NCI-H2196 treated with DMSO at 0.1 percent for 48 hours (cell line): Measurements from ENCODE around the gene STEAP1.
"Not testable (repeated sequence)": the region's sequence is repeated elsewhere in the genome, so short reads cannot be mapped to it uniquely, and the experiment has no call there.

Experiments used
- DNase-seq: peaks from one replicate; lab custom pipeline; 2025; ENCODE audit not compliant: unreplicated experiment; lab: John Stamatoyannopoulos, UW

The STEAP1 gene

DNA sequence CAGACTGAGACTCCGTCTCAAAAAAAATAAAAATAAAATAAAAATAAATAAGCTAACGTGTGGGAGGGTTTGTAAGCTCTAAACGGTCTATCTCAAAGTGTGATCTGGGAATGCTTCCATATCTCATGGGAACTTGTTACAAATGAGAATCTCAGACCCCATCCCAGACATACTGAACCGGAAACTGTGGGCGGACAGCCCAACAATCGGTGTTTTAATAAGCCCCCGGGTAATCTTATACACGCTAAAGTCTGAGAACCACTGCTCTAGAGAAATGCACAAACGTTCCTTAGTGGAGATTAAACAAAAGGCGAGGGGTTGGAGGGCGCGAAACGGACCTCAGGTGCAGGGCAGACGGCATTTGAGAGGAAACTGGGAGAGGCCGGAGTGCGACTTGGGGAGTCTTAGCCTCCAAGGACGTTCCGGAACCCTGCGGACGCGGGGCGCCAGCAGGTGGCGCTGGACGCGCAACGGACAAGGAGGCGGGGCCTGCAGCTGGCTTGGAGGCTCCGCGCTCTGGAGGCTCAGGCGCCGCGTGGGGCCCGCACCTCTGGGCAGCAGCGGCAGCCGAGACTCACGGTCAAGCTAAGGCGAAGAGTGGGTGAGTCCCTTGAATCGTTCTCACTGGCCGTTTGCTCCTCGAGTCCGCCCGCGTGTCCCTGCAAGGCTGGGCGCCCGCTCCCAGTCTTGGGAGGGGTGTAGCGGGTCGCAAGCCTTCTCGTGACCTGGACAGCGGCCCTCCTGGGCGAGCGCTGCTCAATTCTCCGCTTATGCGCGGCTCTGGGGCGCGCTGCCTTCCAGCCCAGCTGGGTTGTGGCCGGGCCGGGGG, at the start of gene STEAP1:
Gene STEAP1, plus strand, starts transcription at position 527 of the 829 bp plus-strand sequence. CDS start 5,320 bp downstream, outside the sequence.
- peak; percentile 57 for DNase-seq

DNA sequence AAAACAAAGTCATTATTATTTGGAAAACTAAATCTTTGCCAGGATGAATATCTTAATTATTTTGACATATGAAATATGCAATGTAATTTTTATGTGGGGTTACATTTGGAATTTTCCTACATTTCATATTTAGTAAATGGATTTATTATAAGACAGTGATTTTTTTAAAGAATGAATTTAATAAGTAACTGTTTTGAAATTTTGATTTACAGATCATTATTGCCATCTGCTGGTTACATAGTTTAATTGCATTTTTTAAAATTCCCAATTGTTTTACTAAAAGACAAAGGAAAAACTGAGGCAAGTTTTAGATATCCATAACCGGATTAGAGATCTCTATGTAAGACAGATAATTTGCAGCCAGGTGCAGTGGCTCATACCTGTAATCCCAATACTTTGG, 39.3 kb upstream of the STEAP1 start:
- DNase-seq = not testable (repeated sequence)

- not testable (repeated sequence) for DNase-seq
Observed at GRCh38 chr7:90118551-90119177, 35.6 kb upstream of the STEAP1 start.

DNA sequence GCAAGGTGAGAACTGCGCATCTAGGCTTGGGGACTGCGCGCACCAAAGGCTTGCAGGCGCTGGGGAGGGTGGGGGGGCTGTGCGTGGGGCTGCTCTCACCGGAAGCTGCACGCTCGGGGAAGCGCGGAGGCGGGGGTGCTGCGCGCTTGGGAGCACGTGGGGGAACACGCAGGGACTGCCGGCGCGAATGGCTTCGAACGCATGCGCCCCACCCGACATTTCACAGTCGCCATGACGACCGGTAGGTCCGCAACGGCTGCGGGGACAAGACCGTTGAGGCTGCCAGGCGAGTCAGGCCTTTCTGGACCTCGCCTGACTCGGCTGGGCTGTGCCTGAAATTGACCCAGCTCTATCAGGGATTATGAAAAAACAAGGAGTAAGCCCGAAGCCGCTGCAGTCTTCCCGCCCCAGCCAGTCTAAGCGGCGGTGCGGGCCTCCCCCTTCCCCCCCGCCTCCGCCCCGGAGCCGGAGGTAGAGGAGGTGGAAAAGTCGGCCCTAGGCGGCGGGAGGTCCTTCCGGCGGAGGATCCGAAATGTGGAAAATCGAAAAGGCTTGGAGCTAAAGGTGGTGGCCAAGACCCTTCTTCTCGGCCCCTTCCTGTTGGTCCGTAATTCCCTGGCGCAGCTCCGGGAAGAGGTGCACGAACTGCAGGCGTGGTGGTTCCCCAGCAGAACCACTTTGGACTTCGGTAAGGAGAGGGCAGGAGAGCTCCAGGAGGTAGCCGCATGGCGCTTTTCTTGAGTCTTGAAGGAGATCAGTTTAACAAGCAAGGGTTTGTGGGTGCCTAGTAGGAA, 34.9 kb upstream of the STEAP1 start:
- DNase-seq = no peak

- DNase-seq = not testable (repeated sequence)
Observed at GRCh38 chr7:90120205-90120604, 34.1 kb upstream of the STEAP1 start.

GRCh38 chr7:90131746-90132145, 22.5 kb upstream of the STEAP1 start:
- not testable (repeated sequence) for DNase-seq

DNA sequence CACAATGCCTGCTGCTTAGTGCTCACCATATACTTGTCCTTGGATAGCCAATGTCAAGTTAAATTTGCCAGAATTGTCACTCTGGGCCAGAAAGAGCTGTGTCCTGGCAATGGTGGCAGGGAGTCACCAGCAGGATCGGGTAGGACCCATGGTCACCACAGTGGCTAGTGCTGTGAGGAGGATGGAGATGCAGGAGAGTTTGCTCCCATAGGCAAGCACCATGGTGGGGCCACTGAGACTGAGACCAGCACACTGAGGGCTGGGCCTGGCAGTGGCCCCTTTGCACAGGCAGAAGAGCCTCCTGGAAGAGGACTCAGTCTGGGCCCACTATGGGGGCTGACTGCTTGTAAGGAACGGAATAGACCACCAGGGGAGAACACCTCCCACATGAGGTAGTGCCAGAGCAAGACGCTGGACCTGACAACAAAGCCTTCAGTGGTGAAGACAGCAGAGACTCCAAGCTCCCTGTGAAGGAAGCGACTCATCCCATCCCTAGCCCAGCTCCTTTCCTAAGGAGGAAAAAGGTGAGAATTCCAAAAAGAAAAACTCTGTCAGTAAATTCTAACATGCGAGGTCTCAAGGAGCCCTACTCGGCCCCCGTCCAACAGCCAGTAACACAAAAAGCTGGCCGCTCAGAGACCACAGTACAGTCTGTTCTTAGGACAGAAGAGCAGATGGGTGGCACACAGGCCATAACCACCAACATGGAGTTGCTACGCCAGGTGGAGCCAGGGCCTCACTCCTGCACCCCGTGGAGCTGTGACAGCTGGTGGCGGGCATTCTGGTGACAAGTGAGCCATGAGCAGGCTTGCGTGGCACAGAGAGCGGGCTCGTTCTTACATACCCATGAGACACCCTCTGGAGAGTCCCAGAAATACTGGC, 6.9 kb upstream of the STEAP1 start:
- DNase-seq = not testable (repeated sequence)

GRCh38 chr7:90149428-90149827, 4.8 kb upstream of the STEAP1 start:
- DNase-seq = not testable (repeated sequence)

- DNase-seq = not testable (repeated sequence)
Observed at GRCh38 chr7:90151884-90152283, 2.4 kb upstream of the STEAP1 start.

DNA sequence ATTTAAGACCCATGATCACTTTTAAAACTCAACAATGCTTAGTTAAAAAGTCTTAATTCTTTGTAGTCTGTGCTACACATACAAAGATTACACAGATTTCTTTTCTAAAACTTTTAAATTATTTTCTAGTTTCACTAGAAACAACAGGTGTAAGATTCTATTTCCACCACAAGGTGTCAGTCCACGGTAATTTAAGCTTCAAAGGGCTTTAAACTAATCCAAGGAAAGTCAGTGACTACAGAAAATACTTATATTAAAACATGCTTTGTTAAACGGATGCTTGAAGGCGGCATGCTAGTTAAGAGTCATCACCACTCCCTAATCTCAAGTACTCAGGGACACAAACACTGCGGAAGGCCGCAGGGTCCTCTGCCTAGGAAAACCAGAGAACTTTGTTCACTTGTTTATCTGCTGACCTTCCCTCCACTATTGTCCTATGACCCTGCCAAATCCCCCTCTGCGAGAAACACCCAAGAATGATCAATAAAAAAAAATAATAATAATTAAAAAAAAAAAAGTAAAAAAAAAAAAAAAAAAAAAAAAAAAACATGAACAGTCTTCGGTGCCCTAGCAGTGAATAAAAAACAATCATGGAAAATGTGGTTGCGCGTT, 1.5 kb upstream of the STEAP1 start:
- DNase-seq = peak; percentile 40

DNA sequence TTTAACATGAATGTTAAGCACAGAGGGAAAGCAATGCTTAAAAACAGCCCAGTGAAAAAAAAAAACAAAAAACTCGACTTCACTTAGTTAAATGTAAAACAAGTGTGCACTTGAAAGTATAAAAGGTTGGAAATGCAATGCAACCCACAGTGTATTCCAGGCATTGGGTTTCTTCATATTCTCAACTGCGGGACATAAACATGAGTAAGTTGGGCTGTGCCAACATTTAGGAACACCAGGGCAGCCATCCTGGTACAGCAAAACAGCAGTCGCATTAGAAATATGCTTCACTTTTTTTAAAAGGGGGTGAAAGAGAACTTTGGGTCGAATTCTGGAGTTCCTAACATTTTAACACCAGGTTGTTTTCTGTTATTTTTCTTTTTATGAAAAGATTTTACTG, 937 bp downstream of the STEAP1 start:
- no peak for DNase-seq

DNA sequence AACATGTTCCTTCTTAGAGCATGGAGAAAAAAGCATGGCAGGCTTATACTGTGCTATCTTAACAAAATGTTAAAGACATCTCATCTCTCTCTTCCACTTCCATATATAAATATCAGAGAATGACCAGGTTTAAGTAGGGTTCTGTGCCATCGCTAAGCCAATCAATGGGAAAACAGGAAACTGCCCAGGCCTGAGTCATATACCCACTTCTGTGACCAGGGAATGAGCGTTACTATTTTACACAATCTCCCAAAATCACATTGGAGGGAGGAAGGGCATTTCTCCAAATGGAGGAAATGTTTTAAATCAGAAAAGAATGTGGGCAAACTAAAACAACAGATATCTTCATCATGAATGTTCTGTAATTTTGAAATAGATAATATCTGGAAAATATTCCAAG, 3.1 kb downstream of the STEAP1 start:
- DNase-seq = not testable (repeated sequence)

DNA sequence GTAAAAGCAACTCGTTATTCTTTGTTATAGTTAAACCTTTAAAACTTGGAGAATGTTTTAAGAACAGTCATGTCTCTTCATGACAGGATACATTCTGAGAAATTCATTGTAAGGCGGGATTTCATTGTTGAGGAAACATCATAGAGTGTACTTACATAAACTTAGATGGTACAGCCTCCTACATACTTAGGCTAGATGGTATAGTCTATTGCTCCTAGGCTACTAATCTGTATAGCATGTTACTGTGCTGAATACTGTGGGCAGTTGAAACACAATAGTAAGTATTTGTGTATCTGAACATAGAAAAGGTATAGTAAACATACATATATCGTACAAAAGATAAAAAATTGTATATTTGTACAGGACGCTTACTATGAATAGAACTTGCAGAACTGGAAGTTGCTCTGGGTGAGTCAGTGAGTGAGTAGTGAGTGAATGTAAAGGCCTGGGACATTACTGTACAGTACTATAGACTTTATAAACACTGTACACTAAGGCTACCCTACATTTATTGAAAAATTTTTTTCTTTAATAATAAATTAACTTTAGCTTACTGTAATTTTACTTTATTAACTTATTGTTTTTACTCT, 3.6 kb downstream of the STEAP1 start:
- DNase-seq = not testable (repeated sequence)

DNA sequence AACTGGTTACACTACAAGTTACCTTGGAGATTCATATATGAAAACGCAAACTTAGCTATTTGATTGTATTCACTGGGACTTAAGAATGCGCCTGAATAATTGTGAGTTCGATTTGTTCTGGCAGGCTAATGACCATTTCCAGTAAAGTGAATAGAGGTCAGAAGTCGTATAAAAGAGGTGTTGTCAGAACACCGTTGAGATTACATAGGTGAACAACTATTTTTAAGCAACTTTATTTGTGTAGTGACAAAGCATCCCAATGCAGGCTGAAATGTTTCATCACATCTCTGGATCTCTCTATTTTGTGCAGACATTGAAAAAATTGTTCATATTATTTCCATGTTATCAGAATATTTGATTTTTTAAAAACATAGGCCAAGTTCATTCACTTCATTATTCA, 9.3 kb downstream of the STEAP1 start:
- DNase-seq = no peak

- no peak for DNase-seq
Observed at GRCh38 chr7:90165724-90166123, 11.5 kb downstream of the STEAP1 start.

DNA sequence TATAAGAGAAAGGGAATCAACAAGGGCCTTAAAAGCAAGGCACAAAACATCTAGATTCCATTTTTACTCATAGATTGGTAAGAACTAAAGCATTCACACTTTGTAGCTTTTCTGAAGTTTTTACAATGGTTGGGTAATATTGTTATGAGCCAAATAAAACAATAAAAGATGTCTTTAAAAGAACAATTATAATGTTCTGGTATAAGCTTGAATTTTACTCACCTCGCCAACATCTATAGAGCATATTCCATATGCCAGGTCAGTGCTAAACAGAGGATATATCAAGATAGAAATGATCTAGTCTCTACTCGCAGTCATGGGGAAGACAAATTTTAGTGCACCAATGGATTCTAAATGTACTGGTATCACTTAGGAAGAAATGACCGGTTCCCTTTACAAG, 11.9 kb downstream of the STEAP1 start:
- no peak for DNase-seq

DNA sequence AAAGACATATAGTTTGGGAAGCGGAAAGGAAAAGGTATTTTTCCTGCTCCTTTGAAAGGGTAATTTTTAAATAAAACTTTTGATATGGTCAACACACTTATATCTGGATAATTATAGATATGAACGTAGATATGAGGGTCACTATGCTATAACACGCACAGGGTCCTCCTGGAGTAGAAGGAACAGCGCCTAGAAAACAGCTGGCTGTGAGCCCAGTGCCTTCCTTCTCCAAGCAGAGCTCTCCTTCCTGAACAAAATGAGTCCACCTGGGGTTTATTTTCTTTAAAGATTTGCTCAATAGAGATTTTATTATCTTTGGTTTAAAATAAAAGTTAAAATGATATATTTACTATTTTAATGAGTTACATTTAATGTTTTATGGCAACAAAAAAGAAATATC, 13.1 kb downstream of the STEAP1 start:
- no peak for DNase-seq

DNA sequence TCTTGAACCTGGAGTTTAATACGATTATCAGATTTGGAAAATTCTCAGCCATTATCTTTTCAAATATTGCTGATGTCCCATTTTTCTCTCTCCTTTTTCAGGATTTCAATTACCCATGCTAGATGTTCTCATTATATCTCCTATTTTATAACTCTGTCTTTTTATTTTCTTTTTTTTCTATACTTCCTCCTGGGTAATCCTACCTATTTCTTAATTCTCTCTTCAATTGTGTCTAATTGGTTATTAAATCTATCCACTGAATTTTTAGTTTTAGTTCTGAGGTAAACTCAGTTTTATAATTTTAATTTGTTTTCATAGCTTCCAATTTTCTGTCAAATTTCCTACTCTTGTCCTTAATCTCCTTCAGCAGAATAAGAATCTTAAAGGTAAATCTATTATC, 15.6 kb downstream of the STEAP1 start:
- no peak for DNase-seq

- no peak for DNase-seq
Observed at GRCh38 chr7:90172121-90172520, 17.9 kb downstream of the STEAP1 start.

DNA sequence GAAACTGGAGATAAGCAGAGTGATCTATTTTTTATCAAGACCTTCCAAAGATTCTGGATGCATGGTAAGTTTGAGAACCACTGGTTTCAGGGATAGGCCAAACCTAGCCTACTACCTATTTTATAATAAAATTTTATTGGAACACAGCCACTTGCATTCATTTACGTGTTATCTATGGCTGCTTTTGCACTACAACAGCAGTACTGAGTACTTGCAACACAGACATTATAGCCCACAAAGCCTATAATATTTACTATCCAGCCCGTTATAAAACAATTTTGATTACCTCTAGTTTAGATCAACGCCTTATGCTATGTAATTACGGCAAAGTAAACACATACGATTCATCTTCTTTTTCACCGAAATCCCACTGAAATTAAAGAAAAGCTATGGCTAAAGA, 18.4 kb downstream of the STEAP1 start:
- no peak for DNase-seq
